GM15510 (cell line): ENCODE data around the gene SPATA17.

ENCODE experiments used
- POLR2A ChIP-seq: IDR thresholded peaks from 3 replicates; pipeline ENCODE4 v1.6.1; 2011; ENCODE audit warnings: borderline replicate concordance; ENCODE audit not compliant: insufficient read length; ENCODE audit errors: extremely low read depth

Gene SPATA17

DNA sequence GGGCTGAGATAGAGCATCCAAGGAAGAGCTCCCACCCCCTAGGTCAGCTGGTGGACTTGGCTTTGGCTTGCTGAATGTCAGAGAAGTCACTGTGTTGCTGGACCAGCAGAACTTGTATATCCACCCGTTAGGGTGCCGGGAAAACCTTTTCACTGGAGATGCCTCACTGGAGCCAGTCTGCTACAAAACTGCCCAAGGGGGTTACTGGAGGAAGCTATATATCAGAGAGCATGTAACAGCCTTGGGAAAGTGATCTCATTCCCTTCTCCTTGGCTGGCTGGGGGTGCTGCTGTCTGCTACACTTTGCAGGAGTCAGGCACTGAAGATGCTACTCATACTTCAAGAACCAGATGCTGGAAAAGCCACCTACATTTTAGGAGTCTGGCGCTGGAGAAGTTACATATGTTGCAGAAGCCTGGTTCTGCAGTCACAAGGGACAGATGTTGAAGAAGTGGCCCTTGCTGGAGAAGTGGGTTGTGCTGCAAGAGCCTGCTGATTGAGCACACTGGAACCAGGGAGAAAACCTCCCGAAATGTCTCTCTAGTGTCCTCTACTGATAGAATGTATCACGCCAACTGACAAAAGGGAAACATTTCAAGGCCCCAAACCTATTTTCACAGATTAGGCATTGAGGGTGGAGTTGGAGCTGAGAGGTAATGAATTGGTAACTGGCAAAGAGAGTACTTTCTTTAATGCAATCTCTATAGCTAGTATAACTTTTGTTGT lies 250.6 kb downstream of the SPATA17 start:
- no peak for TF ChIP-seq POLR2A

DNA sequence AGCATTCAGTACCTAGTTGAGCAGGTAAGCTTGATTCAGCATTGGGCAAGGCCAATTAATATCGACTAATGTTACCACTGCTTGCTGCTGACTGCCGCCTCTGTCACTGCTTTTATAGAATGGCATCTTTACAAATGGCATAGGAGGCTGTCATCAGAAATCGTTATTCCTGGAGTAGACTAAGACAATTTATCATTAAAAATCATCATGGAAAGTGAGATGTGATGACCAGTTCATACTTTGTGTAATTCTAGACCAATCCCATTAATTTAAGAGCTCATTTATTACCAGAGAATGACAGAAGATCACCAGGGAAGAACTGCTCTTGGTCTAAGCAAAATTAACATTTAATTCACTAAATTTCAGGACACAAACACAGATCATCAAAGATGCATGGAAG lies 254.0 kb downstream of the SPATA17 start:
- no peak for TF ChIP-seq POLR2A

DNA sequence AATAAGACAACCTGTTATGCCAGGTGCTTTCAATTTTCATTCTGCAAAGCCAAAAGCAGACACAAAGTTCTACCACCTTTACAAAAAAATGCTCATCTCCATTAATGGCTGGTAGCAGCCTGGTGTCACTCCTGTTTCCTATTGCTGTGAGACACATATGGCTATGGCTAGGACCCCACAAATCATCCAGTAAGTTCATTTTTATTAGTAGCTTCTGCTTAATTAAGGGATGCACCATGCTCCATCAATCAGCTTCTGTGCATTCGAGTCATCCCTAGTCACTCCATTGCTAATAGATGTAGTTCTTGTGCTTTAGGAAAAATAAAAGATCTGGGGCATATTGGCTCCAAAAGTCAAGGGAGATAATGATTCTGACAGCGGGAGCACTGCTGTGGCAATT lies 257.2 kb downstream of the SPATA17 start:
- TF ChIP-seq POLR2A, result no peak

DNA sequence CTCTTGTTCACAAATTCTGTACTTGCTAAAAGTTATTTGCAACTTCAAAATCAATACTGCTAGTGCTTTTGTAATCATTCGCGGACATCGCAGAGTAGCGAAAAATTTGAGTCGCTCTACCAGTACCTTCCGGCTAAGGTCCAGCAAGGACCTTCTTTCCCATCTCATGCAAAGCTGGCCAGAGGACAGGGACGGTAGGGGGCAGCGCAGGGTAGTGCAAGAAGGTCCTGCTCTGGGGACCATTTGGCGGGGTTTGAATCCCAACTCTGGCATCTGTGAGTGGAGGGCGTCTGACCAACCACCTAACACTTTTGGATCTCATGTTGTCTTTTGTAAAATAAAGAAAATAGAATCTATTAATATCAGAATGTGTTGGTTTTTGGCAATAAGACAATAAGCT lies 258.3 kb downstream of the SPATA17 start:
- TF ChIP-seq POLR2A, result no peak

DNA sequence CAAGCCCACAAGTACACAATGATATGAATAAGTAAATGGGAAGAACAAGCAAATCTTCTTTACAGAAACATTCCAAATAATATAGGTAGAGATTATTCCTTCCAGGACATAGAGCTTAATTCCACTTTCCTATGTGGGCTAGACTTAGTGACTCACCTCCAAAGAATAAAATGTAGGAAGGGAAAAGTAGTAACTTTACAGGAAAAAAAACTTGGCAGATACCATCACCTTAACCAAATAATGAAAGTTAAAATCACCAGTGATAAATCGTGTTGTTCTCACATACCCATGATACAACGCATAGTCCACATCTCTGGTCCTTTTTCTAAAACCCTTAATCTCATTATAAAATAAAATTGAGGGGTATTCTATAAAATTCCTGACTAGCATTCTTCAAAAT lies 260.8 kb downstream of the SPATA17 start:
- TF ChIP-seq POLR2A, result no peak

DNA sequence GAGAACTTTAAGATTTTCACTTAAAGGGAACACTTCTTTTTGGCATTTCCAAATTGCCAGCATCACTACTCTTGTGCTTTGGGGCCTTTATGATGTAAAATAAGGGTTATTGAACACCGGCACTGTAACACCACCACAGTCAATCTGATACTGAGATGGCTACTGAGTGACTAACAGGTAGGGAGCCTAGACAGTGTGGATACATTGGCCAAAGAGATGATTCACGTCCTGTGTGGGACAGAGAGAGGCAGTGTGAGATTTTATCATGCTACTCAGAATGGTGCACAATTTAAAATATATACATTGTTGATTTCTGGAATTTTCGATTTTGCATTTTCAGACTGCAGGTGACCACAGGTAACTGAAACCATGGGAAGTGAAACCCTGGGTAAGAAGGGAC lies 261.6 kb downstream of the SPATA17 start:
- no peak for TF ChIP-seq POLR2A

DNA sequence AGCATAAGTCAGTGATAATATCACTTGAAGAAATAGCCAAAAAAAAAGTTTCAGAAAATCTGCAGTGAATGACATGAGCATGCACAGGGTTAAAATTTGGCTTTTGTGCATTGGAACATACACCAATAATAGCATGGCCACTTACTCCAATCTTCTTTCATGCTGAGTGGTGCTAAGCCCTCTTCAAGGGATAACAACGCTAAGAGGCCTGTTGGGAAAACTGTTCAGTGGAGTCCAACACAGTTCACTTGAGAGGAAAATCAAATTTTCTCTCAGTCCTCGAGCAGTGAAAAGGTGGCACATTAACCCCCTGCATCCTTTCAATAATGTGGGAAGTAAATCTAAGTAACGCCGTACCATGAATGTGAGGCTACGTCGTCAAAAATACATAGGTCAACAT lies 264.7 kb downstream of the SPATA17 start:
- TF ChIP-seq POLR2A, result no peak

DNA sequence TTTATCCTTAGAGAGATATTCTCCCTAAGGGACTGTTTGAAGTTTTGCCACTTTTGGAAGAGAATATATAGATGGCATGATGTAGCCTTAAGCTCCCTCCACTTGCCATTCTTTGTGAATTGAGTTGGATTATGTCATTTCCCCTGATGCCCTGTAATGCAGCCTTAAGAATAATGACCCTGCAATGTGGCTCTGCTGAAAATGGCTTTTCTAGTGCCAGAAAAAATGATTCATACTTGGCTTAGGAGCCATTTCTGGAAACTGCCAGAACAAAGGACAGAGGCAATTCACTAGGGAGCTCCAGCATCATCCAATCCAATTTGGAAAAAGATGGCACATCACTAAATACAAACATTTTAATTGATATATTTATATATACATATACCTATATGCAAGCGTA lies 265.3 kb downstream of the SPATA17 start:
- TF ChIP-seq POLR2A, result no peak

DNA sequence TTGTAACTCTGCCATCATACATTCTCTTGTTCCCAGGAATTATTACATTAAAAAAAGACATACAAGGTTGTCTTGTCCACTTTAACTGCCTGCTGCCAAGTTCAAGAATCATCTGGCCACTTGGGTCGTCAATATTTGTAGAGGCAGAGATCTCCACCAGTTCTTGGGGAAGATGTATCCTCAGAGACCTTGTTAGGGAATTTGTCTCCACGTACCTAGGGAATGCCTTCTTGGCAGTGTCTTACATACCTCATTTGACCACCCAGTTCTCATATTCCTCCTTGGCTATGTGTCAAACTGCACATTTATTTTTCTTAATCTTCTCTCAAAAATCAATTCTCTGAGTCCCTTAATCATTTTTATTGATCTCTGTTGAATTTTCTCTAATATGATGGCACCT lies 266.0 kb downstream of the SPATA17 start:
- no peak for TF ChIP-seq POLR2A

DNA sequence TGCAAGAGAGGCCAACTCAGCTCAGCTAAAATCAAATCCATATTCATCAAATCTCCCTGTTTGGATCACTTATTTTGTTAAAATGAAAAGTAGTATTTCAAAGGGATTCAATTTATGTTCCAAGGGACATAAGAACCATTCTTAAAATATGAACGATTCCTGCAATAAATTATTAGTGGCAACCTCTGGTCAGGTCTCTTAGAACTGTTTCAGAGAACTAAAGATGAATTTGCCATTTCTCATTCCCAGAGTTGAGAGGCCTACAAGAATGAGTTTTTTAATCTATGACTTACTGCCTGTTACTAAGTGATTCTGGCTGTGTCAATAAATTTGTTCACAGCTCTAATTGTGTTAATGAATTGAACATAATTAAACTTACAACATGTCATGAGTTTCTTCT lies 268.5 kb downstream of the SPATA17 start:
- TF ChIP-seq POLR2A, result no peak

DNA sequence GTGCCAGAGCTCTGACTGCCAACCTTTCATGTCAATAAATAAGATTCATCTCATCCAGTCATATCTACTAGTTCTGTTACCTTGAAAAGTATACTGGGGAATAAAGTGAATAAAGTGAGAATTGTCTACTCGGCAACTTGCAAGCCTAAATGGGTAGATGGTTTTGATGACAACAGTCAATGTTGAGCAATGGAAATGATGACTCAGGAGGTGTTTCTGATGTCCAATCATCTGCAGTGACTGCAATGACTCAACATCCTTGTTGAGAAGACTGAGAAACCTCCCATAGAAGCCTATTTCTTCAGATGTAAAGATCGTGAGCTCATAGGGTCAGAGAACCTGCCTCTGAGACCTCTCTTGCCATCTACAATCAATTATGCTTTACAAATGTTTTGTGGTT lies 276.4 kb downstream of the SPATA17 start:
- TF ChIP-seq POLR2A, result no peak

DNA sequence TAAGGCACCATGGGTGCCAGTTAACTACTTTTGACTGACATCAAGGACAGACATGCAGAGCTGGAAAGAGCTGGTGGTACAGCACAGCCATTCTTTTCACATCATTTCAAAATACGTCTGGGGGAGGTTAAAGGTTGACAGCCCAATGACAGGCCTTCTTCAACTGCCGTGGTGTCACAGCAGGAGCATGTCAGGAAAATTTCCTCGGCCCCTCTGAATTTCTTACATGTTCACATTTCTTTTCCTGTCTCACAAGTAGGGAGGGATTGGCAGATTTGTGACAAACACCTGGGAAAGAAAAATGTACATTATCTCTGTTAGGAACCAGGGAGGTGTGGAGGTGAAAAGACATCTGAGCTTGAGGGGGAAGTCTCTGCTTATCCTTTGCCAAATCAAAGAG lies 279.1 kb downstream of the SPATA17 start:
- no peak for TF ChIP-seq POLR2A

DNA sequence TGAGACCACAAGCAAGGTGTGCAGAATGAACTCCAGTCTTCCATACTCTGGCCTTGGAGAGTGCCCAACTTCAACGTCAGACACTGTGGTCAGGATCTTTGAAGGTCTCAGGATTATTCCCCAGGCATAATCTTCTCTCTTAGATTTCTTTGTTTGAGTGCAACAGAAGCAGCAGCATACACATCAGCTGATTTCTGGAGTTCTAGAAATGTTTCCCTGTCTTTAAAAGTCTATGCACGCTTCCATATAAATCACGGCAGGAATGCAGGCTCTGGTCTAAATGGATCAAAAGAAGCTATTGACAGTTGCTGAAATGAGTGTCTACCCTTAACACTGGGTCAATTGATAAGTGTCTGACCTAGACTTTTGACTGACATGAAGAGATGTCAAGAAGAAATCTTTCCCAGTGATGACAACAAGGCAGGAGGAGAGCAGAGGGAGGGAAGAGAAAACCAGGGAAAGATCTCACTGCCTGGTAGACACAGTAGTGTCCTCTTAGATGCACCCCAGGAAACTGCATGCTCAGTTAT lies 279.7 kb downstream of the SPATA17 start:
- no peak for TF ChIP-seq POLR2A

DNA sequence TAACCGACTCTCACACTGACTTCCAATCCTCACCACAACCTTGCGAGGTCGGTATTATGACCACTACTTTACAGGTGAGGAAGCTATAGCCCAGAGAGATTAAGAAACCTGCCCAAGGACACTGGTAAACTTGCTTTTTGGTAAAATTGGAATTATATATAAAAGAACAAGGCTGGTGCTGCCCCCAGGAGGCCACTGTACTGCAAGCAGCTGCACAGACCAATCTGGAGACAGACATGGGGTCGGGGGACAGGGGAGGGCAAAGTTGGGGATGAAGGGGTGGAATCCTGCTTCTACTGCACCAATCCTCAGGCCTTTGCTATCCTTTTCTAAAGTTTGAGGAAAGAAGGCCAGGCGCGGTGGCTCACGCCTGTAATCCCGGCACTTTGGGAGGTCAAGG lies 280.8 kb downstream of the SPATA17 start:
- TF ChIP-seq POLR2A, result no peak

DNA sequence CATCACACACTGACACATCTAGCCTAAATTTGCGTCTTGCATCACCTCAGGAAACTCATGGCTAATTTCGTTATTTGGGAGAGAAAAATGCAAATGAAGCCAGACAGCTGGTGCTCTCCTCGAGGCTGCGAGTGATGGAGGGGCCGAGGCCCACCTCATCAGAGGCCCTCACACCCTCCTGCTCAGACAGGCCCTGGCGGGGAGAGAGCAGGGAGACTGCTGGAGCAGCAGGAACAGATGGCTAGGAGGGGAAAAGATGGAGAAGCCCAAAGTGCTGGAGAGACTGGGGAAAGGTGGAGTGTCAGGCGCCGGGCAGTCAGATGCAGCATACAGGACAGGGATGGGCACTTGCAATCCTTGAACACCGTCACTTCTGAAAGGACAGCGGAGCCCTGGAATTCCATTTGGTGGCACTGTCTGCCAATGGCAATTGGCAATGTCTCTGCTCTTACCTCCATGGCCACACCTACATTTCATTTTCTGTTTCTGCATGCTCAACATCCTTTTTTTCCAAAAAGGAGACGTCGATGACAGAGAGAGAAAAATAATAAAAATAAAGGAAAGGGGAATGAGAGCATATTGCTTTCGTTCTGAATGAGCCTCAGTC lies 286.2 kb downstream of the SPATA17 start:
- no peak for TF ChIP-seq POLR2A

DNA sequence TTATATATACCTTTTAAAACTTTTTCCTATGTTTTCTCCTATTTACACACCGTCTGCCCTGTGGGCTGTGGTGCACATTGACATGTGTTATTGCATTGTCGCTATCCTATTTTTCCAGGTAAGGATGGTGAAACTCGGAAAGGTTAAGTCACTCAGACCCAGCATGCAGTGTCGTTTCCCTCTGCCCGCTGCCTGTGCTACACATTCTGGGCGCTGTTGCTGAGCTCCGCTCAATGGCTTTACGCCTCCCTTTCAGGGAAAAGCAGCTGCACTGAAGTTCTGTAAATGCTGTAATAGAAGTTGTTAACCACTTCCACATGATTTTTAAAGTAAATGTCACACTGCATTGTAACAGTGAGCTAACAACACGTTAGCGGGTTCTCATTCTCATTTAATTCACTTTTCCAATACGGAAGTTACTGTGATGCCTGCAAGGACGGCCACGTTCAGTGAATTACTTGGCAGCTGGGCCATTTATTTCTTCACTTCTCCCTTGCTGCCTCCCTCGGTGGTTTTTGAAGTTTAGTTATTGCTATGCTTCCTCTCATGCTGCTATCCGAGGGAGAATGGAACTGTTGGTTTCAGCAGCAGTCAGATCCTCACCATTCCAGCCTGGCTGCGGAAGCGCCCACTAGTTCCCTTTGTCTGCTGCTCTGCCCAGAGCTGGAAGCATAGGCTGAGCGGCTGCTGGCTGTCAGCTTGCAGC lies 288.7 kb downstream of the SPATA17 start:
- TF ChIP-seq POLR2A, result no peak
